Amniotic epithelial cell (primary cell): Measurements from ENCODE around the gene THRA.

Experiments used
- DNase-seq: peaks from one replicate; pipeline ENCODE4 v3.0.0-alpha.2; 2010; ENCODE audit warnings: low read depth

THRA gene

DNA sequence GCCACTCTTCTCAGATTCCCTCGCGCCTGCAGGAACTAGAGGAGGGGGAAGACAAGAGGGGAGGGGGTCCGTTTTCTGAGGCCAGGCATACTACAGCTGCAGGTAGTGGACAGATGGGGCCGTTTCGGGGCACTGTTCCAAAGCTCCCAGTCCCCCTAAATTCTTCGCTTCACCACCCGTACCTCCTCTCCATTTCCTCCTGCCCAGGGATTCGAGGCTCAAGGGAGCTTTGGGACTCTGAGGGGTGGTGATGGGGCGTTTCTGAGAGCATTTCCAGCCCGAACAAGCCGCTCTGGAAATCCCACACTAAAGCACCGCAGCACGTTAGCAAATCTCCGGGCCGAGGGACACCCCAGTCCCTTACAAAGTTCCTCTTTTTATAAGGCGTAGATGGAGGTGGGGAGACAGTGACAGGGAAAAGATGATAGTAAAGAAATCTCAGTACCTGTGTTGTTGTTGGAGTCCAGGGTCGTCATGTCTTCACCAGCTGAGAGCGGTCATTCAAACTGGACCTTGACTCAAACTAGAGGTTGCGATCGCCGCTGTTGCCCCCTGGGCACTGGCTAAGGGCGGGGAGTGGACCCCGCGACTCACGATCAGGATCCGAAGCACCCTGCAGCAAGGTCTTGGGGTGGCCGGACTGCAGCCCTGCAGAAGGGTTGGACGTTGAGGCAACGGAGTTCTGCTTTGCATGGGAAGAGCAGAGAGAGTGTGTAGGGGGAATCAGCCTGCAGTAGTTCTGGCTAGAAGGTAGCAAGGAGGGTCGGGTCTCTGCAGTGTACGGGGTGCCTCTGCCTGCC lies 37.1 kb downstream of the THRA start:
- DNase-seq, result no peak

- DNase-seq, result no peak
Measured at GRCh38 chr17:40100419-40100668, 37.6 kb downstream of the THRA start, which contains the start of gene NR1D1. Gene NR1D1 (minus strand): TSS chr17:40100589. CDS start chr17:40100094, 495 bp downstream.

DNA sequence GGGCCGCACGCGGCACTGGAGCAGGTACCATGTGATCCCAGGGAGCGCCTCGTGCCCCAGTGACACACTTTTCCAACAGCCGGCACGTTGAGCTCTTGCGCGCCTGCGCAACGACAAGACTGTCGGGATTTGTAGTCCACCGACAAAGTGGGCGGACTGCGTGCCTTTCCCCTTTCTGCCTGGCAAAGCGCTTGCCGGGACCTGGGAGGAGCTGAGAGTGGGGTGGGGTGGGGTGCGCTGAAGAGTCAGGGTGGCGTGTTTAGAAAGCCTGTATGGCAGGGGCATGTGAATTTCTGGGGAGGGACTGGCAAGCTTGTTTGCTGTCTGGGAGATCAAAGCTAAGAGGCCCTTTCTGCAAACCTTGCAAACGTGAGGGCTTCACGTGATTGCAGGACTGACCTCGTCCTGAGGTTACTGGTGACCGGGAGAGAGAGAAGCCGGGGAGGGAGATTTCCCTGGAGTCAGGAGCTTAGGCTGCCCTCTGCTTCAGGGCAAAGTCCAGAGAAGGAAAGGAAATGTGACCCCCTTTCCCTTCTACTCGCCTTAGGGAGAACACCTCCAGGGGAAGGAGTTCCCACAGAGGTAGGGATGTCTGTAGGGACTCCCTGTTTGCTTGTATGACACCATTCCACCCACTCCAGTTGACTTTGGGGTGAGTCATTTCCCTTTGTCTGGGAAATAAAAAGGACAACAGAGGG lies 38.1 kb downstream of the THRA start:
- peak; percentile 96 for DNase-seq

GRCh38 chr17:40101367-40102210 lies 38.8 kb downstream of the THRA start:
- DNase-seq, result no peak

DNA sequence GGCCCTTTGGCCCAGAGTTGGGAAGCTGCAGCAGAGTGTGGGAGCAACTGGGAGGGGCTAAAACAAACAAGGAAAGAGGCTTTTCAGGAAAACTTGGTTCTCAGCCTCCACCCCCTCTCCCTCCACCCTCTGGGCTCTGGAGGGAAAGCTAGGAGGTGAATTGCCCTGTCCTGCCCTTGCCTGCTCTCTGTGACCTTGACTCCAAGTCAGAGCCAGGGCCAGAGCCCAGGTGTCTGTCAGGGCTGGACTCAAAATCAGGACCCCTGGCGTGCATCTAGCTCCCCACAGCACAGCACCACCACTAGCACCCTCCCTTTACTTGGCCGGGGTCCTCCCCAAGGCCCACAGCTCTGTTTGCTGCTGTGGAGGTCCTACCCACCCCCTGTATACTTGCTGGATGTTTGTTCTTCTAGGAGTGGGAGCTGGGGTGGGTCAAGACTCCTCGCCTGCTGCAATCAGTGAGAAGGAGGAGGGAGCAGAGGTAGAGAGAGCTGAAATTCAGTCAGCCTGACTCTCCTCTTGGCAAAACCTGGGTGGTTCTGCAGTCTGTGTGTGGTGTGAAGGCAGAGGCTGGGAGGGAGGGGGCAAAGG lies 40.4 kb downstream of the THRA start:
- no peak for DNase-seq

- no peak for DNase-seq
Measured at GRCh38 chr17:40103688-40104087, 40.9 kb downstream of the THRA start.

GRCh38 chr17:40104594-40105486 lies 42.1 kb downstream of the THRA start:
- no peak for DNase-seq

GRCh38 chr17:40105861-40106759 lies 43.3 kb downstream of the THRA start:
- no peak for DNase-seq

GRCh38 chr17:40106760-40107521 lies 44.2 kb downstream of the THRA start:
- DNase-seq, result peak; percentile 43

DNA sequence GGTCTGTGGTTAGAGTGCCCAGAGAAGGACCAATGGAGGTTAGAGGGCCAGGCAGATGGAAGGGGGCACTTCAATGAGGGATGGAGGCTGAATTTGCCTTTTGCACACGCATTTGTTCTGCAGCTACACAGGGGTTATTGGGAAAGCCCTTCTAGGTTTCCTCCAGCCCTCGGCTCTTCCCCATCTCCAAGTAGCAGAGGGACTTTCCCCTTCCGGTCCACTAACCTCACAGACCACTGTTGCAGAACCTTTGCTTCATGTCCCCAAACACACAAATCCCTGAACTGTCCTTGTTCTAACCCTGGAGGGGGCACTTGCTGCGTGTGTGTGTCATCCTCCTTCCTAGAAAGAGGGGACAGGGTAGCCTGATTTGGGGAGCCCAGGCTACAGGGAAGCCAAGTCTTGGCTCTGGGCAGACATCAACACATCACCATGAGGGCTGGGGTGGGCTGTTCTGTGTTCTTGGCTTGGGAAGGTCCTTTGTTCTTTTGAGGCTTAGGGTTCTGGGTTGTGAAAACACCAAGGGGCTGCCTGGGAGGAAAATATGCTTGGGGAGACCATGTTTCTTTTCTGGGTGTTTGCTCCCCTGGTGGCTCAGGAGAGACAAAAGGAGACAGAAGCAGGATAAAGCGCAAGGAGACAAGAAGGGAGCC lies 44.9 kb downstream of the THRA start:
- no peak for DNase-seq

- DNase-seq, result no peak
Measured at GRCh38 chr17:40108970-40109824, 46.4 kb downstream of the THRA start.

- peak; percentile 35 for DNase-seq
Measured at GRCh38 chr17:40110026-40110845, 47.5 kb downstream of the THRA start.

DNA sequence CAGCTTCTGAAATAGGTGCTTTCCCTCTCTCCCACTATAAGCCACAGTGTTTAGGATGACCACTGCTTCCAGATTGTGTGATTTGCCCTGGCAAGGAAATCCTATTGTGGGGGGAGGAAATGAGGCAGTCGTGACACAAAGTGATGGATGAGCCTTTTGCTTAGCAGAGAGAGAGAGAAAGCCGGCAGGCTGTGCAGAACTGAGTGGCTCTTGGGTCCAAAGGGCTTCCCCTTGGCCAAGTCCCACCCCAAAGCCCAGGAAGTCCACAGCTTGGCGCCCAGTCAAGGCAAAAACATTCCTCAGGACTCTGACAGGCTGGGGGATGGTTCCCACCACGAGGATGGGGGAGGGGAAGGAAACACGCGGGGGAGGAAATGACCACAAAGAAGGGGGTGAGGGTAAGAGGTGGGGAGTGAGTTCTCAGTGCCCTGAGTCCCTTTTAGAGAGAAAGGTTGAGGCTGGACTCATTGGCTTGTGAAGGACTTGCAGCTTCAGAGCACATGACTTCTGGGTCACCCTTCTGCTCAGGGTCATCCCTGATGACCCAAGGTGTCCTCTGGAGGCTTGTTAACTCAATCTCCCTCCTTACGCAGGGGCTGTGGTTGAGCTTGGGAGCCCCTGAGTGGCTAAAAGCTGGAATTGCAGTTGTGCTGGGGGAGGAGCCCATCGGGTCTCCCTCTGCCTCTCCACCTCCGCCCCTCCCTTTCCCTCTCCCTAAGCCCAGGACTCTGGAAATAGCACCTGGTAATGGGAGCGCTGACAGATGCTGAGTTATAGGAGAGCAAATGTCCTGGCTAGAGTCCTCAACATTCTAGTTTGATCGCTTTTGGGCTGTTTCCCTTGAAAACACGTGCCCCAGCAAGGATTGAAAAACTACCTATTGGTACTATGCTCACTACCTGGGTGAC lies 48.7 kb downstream of the THRA start:
- peak; percentile 98 for DNase-seq

GRCh38 chr17:40112191-40112711 lies 49.5 kb downstream of the THRA start:
- no peak for DNase-seq

DNA sequence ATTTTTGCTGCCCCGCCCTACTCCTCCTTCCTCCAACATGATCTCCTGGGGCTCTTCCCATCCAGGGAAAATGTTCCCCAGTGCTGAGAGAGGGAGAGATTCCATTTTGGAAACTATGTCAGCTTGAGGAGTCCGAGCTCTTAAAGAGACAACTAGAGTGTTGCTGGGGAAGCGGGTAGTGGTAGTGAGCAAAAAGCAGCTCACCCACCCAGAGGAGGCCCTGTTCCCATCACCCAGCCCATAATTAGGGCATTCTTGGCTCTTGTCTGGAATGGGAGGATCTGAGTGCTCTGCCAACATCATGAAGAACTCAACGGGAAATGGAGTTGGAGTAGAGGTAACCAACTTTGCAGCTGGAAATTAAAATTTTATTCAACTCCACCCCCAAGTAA lies 49.9 kb downstream of the THRA start:
- no peak for DNase-seq
